IPS DF 19.7 (cell line): ENCODE measurements around the gene C22orf39.

Experiments
- DNase-seq: peaks from one replicate; pipeline ENCODE4 v3.0.0-alpha.2; 2013; ENCODE audit warnings: low read depth, low spot score

The C22orf39 gene

GRCh38 chr22:19477321-19478044 lies 30.0 kb upstream of the C22orf39 start:
- no peak for DNase-seq

- no peak for DNase-seq
Measured at GRCh38 chr22:19476023-19476422, 28.5 kb upstream of the C22orf39 start.

- no peak for DNase-seq
Measured at GRCh38 chr22:19473578-19473977, 26.1 kb upstream of the C22orf39 start.

GRCh38 chr22:19472233-19472632 lies 24.7 kb upstream of the C22orf39 start:
- no peak for DNase-seq

- DNase-seq, result no peak
Measured at GRCh38 chr22:19471572-19471971, 24.1 kb upstream of the C22orf39 start.

GRCh38 chr22:19470010-19470409 lies 22.5 kb upstream of the C22orf39 start:
- DNase-seq, result no peak

GRCh38 chr22:19469421-19469820 lies 21.9 kb upstream of the C22orf39 start:
- no peak for DNase-seq

GRCh38 chr22:19467912-19468311 lies 20.4 kb upstream of the C22orf39 start:
- no peak for DNase-seq

- no peak for DNase-seq
Measured at GRCh38 chr22:19466848-19467752, 19.6 kb upstream of the C22orf39 start.

- DNase-seq, result no peak
Measured at GRCh38 chr22:19466126-19466716, 18.7 kb upstream of the C22orf39 start.

GRCh38 chr22:19464975-19465374 lies 17.5 kb upstream of the C22orf39 start:
- no peak for DNase-seq

- no peak for DNase-seq
Measured at GRCh38 chr22:19464546-19464945, 17.0 kb upstream of the C22orf39 start.

GRCh38 chr22:19463491-19464469 lies 16.3 kb upstream of the C22orf39 start:
- no peak for DNase-seq

- DNase-seq, result no peak
Measured at GRCh38 chr22:19463008-19463407, 15.5 kb upstream of the C22orf39 start.

GRCh38 chr22:19461506-19461905 lies 14.0 kb upstream of the C22orf39 start:
- DNase-seq, result no peak

GRCh38 chr22:19460036-19460435 lies 12.5 kb upstream of the C22orf39 start:
- no peak for DNase-seq

GRCh38 chr22:19457828-19458428 lies 10.4 kb upstream of the C22orf39 start:
- DNase-seq, result no peak

GRCh38 chr22:19456541-19456940 lies 9.0 kb upstream of the C22orf39 start:
- no peak for DNase-seq

GRCh38 chr22:19455585-19456370 lies 8.3 kb upstream of the C22orf39 start:
- no peak for DNase-seq

GRCh38 chr22:19455033-19455432 lies 7.5 kb upstream of the C22orf39 start:
- no peak for DNase-seq
